Lower lobe of right lung (tissue), 2 donors: ENCODE data around the gene CTTN. TPM values are rescaled to one million over a fixed set of nuclear protein-coding genes. Genes with fewer than 3 reads are reported as not detected.

Experiments used
- ATAC-seq, 2 donors: fragments of 200-7000 bp; cut with Tn5 transposase; one replicate each; pipeline ENCODE4 v1.9.1; 2020 to 2022; ENCODE audit warnings: mild to moderate bottlenecking in 2 of 2, moderate library complexity in 2 of 2
- DNase-seq: peaks from one replicate; pipeline ENCODE4 v3.0.0-alpha.2; 2020
- H3K27ac ChIP-seq: fragments of 200-600 bp; one replicate; pipeline ENCODE4 v1.8.0; 2022
- H3K27me3 ChIP-seq: fragments of 200-600 bp; one replicate; pipeline ENCODE4 v1.8.0; 2022; ENCODE audit warnings: low read depth
- H3K36me3 ChIP-seq: fragments of 200-600 bp; one replicate; pipeline ENCODE4 v1.8.0; 2022; ENCODE audit warnings: mild to moderate bottlenecking
- H3K4me1 ChIP-seq: fragments of 200-600 bp; one replicate; pipeline ENCODE4 v1.8.0; 2022
- H3K4me3 ChIP-seq: fragments of 200-600 bp; one replicate; pipeline ENCODE4 v1.8.0; 2022; ENCODE audit warnings: mild to moderate bottlenecking
- H3K9me3 ChIP-seq: fragments of 200-600 bp; one replicate; pipeline ENCODE4 v1.8.0; 2022
- CTCF ChIP-seq: fragments of 200-600 bp; IDR thresholded peaks from one replicate; pipeline ENCODE4 v1.8.0; 2022; ENCODE audit warnings: antibody characterized with exemption, mild to moderate bottlenecking
- intact Hi-C: fragments of 100-400 bp; cut with DNase I; formaldehyde crosslinking; loops from one replicate; pipeline ENCODE4 v1.11.0; 2022
- total RNA-seq: library from RNA; stranded (reverse); fragmentation: NEBNext Ultra II Directional; extraction: Animal tissue kit (Norgen Biotek cat#: 25700); gene quantifications from one replicate; pipeline ENCODE4 v1.2.1, GENCODE V29; 2021
- donor health status: DM: no; HTN: yes; CAD: no; lungs with severe emphysema.

The CTTN gene
- total RNA-seq, 1 donor from 2014 or later = 145 TPM

GRCh38 chr11:70424765-70425344 is 26.5 kb downstream of the CTTN start:
- Histone ChIP-seq H3K27me3 (no peaks in the 10 kb centered on the region), H3K27ac (no peak overlapping the region), H3K4me3 (no peak overlapping the region), H3K36me3 (peaks cover 92% of the 10 kb centered on the region), H3K9me3 (no peaks in the 10 kb centered on the region), H3K4me1 (no peaks in the 10 kb centered on the region)
- intact Hi-C loops = no loop called here
- ATAC-seq = no peak
- no peak for DNase-seq
- no peak for TF ChIP-seq CTCF

GRCh38 chr11:70427436-70427835 is 29.1 kb downstream of the CTTN start:
- no peaks in the 10 kb centered on the region for H3K9me3 ChIP-seq
- H3K4me1 ChIP-seq = no peaks in the 10 kb centered on the region
- ATAC-seq (no peak), DNase-seq (no peak)
- H3K27ac ChIP-seq = no peak overlapping the region
- no peaks in the 10 kb centered on the region for H3K27me3 ChIP-seq
- H3K36me3 ChIP-seq = peaks cover 92% of the 10 kb centered on the region
- TF ChIP-seq CTCF = no peak
- no peak overlapping the region for H3K4me3 ChIP-seq
- intact Hi-C loops = no loop called here

GRCh38 chr11:70428701-70429427 is 30.5 kb downstream of the CTTN start:
- no peak for DNase-seq
- TF ChIP-seq CTCF = no peak
- H3K4me3 ChIP-seq = no peak overlapping the region
- no peak overlapping the region for H3K27ac ChIP-seq
- peaks cover 93% of the 10 kb centered on the region for H3K36me3 ChIP-seq
- no peaks in the 10 kb centered on the region for H3K27me3 ChIP-seq
- H3K4me1 ChIP-seq = no peaks in the 10 kb centered on the region
- no peak for ATAC-seq
- H3K9me3 ChIP-seq = no peaks in the 10 kb centered on the region
- intact Hi-C loops = no loop called here

- TF ChIP-seq CTCF = no peak
- H3K27me3 ChIP-seq = no peaks in the 10 kb centered on the region
- H3K9me3 ChIP-seq = no peaks in the 10 kb centered on the region
- DNase-seq (no peak), ATAC-seq (no peak)
- intact Hi-C loops = no loop called here
- no peaks in the 10 kb centered on the region for H3K4me1 ChIP-seq
- H3K36me3 ChIP-seq = peaks cover 96% of the 10 kb centered on the region
- H3K27ac ChIP-seq = no peak overlapping the region
- no peak overlapping the region for H3K4me3 ChIP-seq
Observed at GRCh38 chr11:70429428-70429705, 31.0 kb downstream of the CTTN start.

GRCh38 chr11:70429724-70430521 is 31.6 kb downstream of the CTTN start:
- no peaks in the 10 kb centered on the region for H3K27me3 ChIP-seq
- TF ChIP-seq CTCF = no peak
- H3K4me1 ChIP-seq = no peaks in the 10 kb centered on the region
- H3K36me3 ChIP-seq = peaks cover 96% of the 10 kb centered on the region
- intact Hi-C loops = no loop called here
- H3K9me3 ChIP-seq = no peaks in the 10 kb centered on the region
- no peak overlapping the region for H3K4me3 ChIP-seq
- ATAC-seq (no peak), DNase-seq (no peak)
- H3K27ac ChIP-seq = no peak overlapping the region
